Lower leg skin (tissue), 3 donors: ENCODE results near the gene UNKL.

Experiments used
- POLR2A ChIP-seq, 2 donors: fragments of 450-650 bp; IDR thresholded peaks; one replicate each; pipeline ENCODE4 v1.6.1; 2016 to 2017; ENCODE audit warnings: antibody characterized with exemption in 2 of 2, mild to moderate bottlenecking in 1 of 2, moderate library complexity in 1 of 2
- TF ChIP-seq, protein P1 (sequence below), 3 donors: fragments of 450-650 bp; IDR thresholded peaks; one replicate each; pipeline ENCODE4 v1.5.1; 2016; ENCODE audit warnings: antibody characterized with exemption in 3 of 3, mild to moderate bottlenecking in 3 of 3, moderate library complexity in 2 of 3

DNA sequence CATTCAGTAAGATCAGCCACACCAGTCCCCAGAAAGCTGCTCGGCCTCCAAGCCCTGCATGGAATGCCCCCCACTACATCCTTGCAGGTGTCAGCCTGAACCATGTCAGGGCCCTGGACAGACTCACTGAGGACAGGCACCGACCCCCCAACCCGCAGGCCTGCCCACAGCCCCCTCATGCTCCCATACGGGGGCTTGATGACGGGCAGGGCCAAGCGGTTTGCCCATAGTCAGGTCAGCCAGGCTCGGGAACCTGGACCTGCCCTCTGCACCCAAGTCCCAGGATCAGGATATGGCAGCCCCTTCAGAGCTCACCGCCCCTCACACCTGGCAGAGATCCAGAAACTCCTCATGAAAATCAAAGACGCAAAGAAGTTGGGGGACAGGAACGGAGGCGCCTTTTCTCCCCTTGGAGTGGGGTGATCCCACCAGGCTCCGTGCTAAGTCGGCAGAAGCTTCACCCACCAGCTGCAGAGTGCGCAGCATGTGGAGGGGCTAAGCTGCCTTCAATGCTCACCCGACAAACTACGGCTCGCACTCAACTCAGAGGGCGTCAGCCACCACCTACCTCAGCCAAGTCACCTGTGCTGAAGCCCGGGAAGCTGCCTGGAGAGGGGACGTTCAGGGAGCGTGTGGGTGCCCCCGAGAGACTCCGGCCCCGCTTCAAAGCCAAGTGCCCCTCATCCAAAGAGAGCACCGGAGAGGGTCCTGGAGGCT, 36.3 kb downstream of the UNKL start:
- TF ChIP-seq, protein P1, sequence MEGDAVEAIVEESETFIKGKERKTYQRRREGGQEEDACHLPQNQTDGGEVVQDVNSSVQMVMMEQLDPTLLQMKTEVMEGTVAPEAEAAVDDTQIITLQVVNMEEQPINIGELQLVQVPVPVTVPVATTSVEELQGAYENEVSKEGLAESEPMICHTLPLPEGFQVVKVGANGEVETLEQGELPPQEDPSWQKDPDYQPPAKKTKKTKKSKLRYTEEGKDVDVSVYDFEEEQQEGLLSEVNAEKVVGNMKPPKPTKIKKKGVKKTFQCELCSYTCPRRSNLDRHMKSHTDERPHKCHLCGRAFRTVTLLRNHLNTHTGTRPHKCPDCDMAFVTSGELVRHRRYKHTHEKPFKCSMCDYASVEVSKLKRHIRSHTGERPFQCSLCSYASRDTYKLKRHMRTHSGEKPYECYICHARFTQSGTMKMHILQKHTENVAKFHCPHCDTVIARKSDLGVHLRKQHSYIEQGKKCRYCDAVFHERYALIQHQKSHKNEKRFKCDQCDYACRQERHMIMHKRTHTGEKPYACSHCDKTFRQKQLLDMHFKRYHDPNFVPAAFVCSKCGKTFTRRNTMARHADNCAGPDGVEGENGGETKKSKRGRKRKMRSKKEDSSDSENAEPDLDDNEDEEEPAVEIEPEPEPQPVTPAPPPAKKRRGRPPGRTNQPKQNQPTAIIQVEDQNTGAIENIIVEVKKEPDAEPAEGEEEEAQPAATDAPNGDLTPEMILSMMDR (IDR thresholded peaks at IDR 0.05) = no peak
- no peak for TF ChIP-seq POLR2A (IDR thresholded peaks at IDR 0.05)
